ENCODE measurements around the gene CHRM4.

Gene CHRM4

DNA sequence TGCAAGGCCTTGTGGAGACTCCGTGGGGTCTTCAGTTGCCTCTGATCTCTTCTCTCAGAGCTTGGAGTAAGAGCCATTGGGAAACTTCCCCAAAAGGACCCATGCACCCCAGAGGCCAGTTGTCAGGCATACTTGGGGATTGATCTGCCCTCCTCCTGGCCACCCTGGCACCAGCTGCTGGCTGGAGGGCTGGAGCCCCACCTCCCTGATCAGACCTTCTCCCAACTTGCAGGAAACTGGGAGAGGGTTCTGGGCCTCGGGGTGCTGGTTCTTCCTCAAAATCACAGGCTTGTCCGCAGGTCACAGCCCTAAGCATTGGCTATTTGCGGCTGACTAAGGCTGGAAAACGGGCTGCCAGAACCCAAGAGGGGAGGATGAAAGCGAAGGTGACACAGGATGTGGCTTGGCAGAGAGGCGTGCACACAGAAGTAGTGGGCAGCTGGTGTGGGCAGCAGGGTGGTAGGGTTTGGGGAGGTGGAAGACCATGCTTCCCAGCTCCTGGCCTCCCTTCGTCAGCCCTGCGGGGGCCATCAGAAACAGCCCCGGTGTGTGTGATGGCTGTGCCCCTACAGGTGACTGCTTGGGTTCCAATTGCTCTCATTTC is 45.6 kb downstream of the CHRM4 start:
- in situ Hi-C loops (cut with HindIII; ENCODE audit: low sequenced_read_pairs) = no loop called here
- DNase-seq (ENCODE audit: low read depth, low spot score) = no peak
- no peak overlapping the region for H3K4me3 ChIP-seq (ENCODE audit: low read depth, low read length)
- TF ChIP-seq, protein P1, sequence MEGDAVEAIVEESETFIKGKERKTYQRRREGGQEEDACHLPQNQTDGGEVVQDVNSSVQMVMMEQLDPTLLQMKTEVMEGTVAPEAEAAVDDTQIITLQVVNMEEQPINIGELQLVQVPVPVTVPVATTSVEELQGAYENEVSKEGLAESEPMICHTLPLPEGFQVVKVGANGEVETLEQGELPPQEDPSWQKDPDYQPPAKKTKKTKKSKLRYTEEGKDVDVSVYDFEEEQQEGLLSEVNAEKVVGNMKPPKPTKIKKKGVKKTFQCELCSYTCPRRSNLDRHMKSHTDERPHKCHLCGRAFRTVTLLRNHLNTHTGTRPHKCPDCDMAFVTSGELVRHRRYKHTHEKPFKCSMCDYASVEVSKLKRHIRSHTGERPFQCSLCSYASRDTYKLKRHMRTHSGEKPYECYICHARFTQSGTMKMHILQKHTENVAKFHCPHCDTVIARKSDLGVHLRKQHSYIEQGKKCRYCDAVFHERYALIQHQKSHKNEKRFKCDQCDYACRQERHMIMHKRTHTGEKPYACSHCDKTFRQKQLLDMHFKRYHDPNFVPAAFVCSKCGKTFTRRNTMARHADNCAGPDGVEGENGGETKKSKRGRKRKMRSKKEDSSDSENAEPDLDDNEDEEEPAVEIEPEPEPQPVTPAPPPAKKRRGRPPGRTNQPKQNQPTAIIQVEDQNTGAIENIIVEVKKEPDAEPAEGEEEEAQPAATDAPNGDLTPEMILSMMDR (IDR thresholded peaks at IDR 0.05; ENCODE audit: low read depth, low read length) = no peak

DNA sequence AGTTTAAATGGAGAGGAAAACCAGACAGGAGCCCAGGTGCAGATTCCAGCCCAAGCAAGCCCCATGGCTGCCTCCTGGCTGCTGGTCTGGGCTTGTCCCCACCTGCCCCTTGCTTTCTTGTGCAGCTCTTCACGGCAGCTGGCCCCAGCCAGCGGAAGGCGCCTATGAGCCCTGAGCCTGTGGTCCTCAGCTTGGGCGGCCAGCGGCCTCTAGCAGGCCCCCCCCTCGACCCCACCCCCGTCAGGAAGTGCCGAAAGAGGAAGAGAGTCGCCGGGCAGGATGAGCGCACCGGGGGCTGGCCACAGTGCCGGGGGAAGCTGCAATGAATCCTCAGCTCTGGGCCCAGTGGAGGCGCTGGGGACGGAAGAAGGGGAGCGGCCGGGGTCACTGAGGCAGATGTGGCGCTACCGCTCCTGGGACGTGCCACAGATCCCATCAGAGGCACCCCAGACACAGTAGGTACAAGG is 46.4 kb downstream of the CHRM4 start:
- TF ChIP-seq, protein P1 (IDR thresholded peaks at IDR 0.05; ENCODE audit: low read depth, low read length) = no peak
- no peak for DNase-seq (ENCODE audit: low read depth, low spot score)
- no peak overlapping the region for H3K4me3 ChIP-seq (ENCODE audit: low read depth, low read length)

DNA sequence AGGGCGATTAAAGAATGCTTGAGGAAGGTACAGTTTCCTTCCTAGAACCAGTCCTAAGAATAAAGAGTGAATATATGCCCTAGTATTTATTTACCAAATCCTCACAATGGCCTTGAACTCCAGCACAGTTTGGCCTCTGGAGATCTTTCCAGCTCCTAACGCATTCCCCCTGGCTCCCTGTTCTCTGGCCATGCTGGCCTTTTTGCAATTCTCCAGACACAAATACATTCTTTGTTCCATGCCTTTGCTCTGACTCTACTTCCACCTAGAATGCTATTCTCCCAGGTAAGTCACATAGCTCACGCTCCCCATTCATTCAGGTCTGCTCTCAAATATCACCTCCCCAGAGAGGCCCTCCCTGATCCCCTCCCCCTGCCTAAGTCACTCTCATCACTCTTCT is 48.1 kb downstream of the CHRM4 start:
- H3K4me3 ChIP-seq (ENCODE audit: low read depth, low read length) = no peak overlapping the region
- DNase-seq (ENCODE audit: low read depth, low spot score) = no peak
- in situ Hi-C loops (cut with HindIII; ENCODE audit: low sequenced_read_pairs) = no loop called here
- TF ChIP-seq, protein P1 (IDR thresholded peaks at IDR 0.05; ENCODE audit: low read depth, low read length) = no peak

More for the DNA sequence above, 46.4 kb downstream of the CHRM4 start:
- in situ Hi-C loops (cut with HindIII; ENCODE audit: low sequenced_read_pairs) = no loop called here

DNA sequence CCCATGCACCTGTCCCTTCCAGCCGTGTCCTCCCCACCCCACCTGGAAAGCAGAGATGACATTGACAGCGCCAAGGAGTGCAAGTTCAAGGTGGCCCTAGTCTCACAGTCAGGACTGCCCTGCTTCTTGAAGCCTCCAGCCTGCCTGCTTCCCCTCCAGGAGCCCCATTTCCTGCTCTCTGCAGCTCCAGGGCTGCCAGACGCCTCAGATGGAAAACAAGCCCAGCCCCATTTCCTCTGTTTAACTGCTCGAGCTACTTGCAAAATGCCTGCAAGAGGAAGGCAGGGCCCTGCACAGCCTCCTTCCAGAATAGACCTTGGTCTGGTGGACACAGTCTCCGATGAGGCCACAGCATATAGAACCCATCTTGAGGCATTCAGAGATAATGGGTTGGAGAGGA is 49.3 kb downstream of the CHRM4 start:
- H3K4me3 ChIP-seq (ENCODE audit: low read depth, low read length) = no peak overlapping the region
- in situ Hi-C loops (cut with HindIII; ENCODE audit: low sequenced_read_pairs) = no loop called here
- TF ChIP-seq, protein P1 (IDR thresholded peaks at IDR 0.05; ENCODE audit: low read depth, low read length) = no peak
- DNase-seq (ENCODE audit: low read depth, low spot score) = no peak

DNA sequence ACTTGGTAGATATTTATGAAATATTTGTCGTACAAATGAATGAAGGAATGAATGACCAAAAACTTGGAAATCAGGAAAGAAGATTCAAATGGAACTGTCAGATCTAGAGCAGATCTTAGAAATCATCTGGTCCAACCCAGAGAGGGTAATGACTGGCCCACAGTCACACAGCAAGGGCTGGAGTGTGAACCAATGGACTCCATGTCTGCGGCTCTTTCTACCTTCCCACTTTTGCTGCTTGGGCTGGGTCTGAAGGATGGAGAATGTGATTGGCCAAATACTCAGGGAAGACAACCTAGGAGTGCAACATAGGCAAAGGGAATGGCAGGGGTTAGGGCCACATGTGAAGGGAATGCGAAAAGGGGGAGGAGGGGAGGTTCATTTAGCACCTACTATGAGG is 50.1 kb downstream of the CHRM4 start:
- no peak for DNase-seq (ENCODE audit: low read depth, low spot score)
- TF ChIP-seq, protein P1 (IDR thresholded peaks at IDR 0.05; ENCODE audit: low read depth, low read length) = no peak
- in situ Hi-C loops (cut with HindIII; ENCODE audit: low sequenced_read_pairs) = no loop called here
- H3K4me3 ChIP-seq (ENCODE audit: low read depth, low read length) = no peak overlapping the region

DNA sequence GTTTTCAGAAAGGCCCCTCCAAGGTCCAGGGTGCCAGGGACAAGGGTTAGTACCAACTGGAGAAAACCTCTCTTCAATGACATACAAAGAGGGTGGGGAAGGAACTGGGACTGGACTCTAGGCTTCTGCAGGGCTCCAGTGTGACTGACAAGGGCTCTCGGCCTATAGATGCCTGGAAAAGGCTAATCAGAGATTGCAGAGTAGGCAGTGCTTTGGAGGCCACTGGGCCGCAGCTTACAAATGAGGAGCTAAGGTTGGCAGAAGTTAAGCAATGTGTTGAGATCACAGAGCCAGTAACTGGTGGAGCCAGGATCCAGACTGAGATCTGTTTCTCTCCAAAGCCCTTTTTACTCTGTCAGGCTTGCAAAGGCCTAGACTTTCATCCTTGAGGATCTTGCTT is 51.8 kb downstream of the CHRM4 start:
- DNase-seq (ENCODE audit: low read depth, low spot score) = no peak
- in situ Hi-C loops (cut with HindIII; ENCODE audit: low sequenced_read_pairs) = no loop called here
- no peak overlapping the region for H3K4me3 ChIP-seq (ENCODE audit: low read depth, low read length)
- TF ChIP-seq, protein P1 (IDR thresholded peaks at IDR 0.05; ENCODE audit: low read depth, low read length) = no peak

All from astrocyte of the spinal cord (primary cell).